Activated CD4-positive, alpha-beta T cell treated with anti-CD3 and anti-CD28 coated beads for 24 hours (primary cell): ENCODE measurements around the gene ALDOB.
A peak's percentile ranks its signal among the peaks of the same experiment; 100 is the strongest.

Experiments used
- DNase-seq, 2 donors: peaks; one replicate each; pipeline ENCODE4 v3.0.0-alpha.2; 2020; ENCODE audit warnings: low read depth in 2 of 2

ALDOB gene

DNA sequence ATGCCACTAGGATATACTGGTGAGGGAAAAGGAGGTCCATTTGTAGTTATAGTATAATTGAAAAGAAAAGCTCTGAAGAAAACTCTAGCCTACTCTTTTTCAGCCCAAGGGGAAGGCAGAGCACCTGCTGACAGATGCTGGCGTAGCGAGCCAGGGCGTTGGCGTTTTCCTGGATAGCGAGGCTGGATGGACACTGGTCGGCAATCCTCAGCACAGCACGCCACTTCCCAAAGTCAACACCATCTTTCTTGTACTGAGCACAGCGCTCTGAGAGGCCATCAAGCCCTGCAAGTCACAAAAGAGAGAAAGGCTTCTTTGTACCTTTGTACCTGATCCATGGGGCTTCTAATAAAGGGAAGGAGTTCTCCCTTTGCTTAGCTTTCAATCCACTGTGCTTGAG, 8.2 kb downstream of the ALDOB start:
- DNase-seq = no peak

DNA sequence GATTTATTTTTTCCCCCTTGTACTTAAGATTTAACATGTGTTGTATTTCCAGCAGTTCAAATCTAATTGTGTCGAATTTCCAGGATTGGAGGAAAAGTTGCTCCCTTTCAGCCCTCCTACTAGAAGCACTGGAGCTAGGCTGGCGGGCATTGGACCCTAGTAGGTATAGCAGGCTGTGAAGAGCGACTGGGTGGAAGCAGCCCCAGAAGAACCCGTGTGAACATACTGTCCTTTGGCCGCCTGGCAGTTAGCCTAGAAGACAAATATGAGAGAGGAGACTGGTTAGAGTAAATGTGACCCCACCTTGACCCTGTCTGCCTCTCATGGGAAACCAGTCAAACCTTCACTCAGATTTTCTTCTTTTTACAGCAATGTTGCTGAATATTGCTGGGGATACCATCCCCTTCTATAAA, 13.9 kb downstream of the ALDOB start:
- no peak for DNase-seq

- no peak for DNase-seq
Measured at GRCh38 chr9:101419863-101420262, 15.7 kb downstream of the ALDOB start.

- DNase-seq = no peak
Measured at GRCh38 chr9:101418518-101419430, 16.8 kb downstream of the ALDOB start.

DNA sequence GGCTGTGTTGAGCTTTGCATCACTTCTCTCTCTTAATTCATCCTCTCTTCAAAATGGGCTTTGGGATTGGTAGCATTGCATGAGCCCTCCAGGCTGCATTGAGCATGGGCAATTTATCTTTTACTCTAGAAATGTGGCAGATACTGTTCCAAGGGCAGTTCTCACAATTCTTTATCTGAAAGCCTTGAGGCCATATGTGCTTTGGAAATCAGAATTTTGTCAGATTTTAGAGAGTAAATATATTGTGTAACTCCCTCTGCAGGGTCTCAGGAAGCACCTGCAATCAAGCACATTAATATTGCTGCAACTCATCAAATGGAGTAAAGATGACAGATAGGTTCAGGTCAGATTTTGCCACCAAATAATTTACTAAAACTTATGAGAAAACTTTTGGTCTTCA, 17.6 kb downstream of the ALDOB start:
- DNase-seq = no peak

GRCh38 chr9:101417389-101417788, 18.2 kb downstream of the ALDOB start:
- no peak for DNase-seq

DNA sequence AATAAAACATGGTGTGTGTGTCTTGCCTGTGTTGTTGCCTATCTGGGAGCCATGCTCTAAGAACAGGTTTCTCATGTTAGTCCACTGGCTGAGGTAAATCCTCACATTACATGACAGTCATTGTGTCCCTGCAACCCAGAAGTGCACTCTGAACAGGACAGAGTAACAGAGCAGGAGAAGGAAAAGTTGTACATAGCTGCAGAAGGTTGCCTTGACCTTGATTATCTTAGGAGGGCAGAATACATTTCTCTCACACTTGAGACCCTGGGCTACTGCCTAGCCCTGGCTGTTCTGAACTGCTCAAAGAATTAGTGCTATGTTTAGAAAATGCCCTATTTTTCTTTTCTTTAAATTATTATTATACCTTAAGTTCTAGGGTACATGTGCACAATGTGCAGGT, 20.0 kb downstream of the ALDOB start:
- DNase-seq = no peak

DNA sequence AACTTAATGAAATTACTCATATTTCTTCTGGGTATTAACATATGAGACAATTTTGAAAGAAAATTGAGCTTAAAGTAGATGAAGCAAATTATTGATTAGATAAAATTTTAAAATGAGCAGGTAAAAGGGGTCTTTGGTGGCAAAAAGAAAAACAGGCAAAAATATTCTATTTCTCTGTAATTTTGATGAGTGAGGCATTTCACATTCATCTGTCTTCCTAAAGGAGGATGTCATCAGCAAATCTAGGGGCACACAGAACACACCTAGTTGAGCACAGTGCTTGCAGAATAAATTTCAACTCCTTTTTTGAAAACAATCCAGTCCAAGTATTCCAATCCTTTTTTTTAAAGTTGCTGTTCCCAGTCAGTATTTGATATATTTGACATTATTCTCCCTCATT, 20.7 kb downstream of the ALDOB start:
- DNase-seq = no peak

GRCh38 chr9:101409079-101409477, 26.5 kb downstream of the ALDOB start:
- no peak for DNase-seq

DNA sequence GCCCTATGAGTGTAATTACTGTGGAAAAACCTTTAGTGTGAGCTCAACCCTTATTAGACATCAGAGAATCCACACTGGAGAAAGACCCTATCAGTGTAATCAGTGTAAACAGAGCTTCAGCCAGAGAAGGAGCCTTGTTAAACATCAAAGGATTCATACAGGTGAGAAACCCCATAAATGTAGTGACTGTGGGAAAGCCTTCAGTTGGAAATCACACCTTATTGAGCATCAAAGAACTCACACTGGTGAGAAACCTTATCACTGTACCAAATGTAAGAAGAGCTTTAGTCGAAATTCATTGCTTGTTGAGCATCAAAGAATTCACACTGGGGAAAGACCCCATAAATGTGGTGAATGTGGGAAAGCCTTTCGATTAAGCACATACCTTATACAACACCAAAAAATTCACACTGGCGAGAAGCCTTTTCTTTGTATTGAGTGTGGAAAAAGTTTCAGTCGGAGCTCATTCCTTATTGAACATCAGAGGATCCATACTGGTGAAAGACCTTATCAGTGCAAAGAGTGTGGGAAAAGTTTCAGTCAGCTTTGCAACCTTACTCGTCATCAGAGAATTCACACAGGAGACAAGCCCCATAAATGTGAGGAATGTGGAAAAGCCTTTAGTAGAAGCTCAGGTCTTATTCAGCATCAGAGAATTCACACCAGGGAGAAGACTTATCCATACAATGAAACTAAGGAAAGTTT, 27.0 kb downstream of the ALDOB start:
- DNase-seq = no peak

- DNase-seq = no peak
Measured at GRCh38 chr9:101403516-101404285, 31.9 kb downstream of the ALDOB start.

DNA sequence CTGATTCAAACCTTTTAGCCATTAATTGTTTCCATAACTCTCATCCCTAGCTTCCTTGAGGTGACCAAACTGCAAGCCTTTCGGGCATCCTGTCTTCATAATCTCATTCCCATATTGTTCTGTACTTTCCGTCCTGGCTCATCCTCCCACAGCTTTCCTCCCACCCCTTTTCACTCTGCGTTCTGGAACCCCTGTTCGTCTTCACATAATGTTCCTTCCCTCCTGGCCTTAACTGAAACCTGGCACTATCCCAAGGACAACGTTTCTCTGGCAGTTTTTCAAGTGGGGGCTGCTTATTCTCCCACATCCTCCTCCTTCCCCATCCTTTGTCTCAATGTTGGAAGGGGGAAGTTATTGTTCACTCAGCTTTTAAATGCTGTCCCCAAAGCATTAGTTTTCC, 35.5 kb downstream of the ALDOB start:
- no peak for DNase-seq

DNA sequence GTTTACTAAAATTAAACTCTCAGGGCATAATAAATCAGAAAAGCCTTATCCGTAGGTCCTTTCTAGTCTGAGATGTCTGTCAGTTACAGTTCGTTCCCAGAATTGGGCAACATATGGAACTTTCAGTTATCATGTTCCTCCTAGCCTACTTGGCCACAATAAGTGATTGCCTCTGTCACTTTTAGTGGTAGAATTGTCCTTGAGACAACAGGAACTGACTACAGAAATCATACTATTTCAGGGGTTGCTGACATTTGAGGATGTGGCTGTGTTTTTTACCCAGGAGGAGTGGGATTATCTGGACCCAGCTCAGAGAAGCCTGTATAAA, 36.0 kb downstream of the ALDOB start:
- no peak for DNase-seq

DNA sequence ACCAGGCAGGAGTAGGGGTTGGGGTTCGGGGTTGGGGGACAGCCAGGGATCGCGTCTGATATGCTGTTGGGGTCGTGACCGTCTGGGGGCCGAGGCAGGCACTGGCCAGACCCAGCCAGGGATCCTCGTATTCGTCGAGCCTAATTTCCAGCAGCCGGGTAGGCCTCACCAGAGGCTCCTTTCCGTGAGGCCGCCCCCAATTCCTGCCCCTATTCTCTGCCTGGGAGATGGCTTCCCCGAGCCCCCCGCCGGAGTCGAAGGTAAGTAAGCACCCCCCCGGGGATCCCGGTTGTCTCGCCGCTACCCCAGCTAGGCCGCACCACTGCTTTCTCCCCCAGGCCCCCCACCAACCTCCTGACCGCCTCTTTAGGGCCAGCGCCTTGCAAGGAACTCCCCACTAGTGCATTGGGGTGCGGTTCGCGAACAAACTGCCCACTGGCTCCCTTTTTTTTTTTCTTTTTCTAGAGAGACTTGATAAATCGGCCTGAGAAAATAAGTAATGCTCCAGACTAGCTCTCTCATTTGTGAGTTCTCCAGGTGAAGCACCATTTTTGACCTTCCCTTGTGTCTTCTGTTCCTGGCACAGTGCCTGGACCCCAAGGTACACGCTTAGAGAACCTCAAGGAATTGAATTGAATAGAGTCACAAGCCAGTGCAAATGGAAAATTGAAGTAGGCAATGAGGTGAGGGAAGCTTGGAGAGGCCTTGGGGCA, 36.5 kb downstream of the ALDOB start:
- peak in 1 of 2 donors; percentile 6 for DNase-seq

DNA sequence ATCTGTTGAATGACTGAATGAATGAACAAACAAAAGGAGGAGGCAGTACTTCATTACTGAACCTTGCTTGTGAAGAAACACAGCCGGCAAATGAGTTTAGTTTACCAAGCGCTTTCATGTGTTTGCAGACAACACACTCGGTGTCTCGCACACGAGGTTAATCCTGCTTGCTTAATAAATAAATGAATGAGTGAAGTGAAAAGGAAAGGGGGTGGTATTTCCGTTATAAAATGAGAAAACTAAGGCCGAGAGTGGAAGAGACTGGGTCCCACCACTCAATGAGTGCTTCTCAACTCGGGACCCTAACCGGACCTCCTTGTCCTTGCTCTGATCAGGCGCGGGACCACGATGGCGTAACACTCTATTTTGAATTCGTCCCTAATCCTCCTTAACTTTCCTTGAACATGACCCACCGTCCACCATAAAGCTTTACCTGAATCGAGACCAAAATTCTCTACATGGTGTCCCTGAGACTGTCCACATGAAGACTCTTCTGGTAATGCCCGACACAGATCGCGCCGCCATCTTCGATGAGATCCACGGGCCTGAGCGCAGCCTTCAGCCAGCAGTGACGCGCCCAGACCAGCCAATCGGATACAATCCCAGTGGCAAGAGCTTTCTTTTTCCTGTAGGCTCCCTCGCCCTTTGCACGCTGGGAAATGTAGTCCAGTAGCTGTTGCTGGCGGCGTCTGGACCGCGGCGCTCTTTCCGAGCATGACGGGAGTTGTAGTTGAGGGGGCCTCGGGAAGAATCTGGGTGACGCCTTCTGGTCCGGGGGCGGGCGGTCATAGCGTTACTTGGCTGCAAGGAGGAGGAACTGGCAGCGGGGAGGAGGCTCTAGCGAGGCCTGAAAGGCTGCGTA, 37.3 kb downstream of the ALDOB start, which contains the start of the genes MRPL50 and ZNF189:
MRPL50 (minus strand) TSS at position 551 of the 862 bp plus-strand sequence; CDS start at position 525, 26 bp downstream.
ZNF189 (plus strand) TSS at position 784 of the 862 bp plus-strand sequence. CDS start 306 bp downstream, outside the sequence.
- DNase-seq = peak; percentile 89 to 90

GRCh38 chr9:101397746-101398067, 37.9 kb downstream of the ALDOB start:
- DNase-seq = no peak

DNA sequence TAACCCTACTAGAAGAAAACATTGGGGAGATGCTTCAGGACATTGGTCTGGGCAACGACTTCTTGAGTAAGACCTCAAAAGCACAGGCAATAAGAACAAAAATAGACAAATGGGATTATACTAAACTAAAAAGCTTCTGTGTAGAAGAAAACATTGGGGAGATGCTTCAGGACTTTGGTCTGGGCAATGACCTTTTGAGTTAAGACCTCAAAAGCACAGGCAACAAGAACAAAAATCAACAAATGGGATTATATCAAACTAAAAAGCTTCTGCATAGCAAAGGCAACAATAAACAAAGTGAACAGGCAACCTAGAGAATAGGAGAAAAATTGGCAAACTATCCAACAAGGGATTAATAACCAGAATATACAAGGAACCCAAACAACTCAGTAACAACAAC, 40.9 kb downstream of the ALDOB start:
- no peak for DNase-seq

- DNase-seq = no peak
Measured at GRCh38 chr9:101393135-101393534, 42.4 kb downstream of the ALDOB start.

DNA sequence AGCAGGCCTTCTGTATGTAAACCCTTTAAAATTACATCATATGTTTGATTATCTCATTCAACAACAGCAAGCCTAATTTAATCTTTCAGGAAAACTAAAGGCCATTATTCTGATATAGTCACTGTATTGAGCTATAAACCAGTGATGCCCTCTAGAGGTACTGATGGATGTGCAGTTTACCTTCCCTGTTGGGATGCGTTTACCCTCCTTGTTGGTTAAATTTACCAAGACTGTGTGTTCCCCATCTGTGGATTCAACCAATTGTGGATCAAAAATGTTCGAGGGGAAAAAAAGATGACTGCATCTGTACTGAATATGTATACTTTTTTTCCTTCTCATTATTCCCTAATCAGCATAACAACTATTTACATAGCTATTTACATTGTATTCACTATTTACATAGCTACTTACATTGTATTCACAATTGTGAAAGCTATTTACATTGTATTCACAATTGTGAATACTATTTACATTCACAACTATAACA, 47.0 kb downstream of the ALDOB start:
- no peak for DNase-seq

- no peak for DNase-seq
Measured at GRCh38 chr9:101387871-101388506, 47.6 kb downstream of the ALDOB start.
